ENCODE results near the gene CCR8.

DNA sequence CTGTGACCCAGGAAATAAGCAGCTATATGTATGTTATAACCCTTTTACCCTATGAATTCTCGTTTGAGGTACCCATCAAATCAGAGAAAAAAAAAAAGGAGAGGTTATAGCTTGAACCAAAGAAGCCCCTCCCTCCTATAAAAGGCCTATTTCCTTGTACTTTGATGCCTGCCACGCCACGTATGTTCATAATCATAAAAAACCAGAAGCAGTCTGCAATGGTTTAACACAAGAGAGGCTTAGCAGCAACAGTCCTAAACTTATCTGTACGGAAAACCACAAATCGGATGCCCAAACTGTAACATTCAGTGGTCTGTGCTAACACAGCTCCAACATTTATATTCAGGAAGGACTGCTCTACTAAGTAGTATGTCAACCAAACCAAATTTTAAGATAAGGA, 21.2 kb downstream of the CCR8 start:
- no peak for TF ChIP-seq POLR2A (IDR thresholded peaks at IDR 0.05)
- TF ChIP-seq, protein P1, sequence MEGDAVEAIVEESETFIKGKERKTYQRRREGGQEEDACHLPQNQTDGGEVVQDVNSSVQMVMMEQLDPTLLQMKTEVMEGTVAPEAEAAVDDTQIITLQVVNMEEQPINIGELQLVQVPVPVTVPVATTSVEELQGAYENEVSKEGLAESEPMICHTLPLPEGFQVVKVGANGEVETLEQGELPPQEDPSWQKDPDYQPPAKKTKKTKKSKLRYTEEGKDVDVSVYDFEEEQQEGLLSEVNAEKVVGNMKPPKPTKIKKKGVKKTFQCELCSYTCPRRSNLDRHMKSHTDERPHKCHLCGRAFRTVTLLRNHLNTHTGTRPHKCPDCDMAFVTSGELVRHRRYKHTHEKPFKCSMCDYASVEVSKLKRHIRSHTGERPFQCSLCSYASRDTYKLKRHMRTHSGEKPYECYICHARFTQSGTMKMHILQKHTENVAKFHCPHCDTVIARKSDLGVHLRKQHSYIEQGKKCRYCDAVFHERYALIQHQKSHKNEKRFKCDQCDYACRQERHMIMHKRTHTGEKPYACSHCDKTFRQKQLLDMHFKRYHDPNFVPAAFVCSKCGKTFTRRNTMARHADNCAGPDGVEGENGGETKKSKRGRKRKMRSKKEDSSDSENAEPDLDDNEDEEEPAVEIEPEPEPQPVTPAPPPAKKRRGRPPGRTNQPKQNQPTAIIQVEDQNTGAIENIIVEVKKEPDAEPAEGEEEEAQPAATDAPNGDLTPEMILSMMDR (IDR thresholded peaks at IDR 0.05 in 4 of 5, conservative IDR thresholded peaks at IDR 0.05 in 1 of 5): no peak

Data from gastrocnemius medialis (tissue), 4 donors.